Suppressor macrophage (primary cell): Measurements from ENCODE around the gene CCR7.

Experiments used
- DNase-seq, 4 experiments: peaks; one replicate each; pipeline ENCODE4 v3.0.0-alpha.2; 2020 to 2022

Gene CCR7

DNA sequence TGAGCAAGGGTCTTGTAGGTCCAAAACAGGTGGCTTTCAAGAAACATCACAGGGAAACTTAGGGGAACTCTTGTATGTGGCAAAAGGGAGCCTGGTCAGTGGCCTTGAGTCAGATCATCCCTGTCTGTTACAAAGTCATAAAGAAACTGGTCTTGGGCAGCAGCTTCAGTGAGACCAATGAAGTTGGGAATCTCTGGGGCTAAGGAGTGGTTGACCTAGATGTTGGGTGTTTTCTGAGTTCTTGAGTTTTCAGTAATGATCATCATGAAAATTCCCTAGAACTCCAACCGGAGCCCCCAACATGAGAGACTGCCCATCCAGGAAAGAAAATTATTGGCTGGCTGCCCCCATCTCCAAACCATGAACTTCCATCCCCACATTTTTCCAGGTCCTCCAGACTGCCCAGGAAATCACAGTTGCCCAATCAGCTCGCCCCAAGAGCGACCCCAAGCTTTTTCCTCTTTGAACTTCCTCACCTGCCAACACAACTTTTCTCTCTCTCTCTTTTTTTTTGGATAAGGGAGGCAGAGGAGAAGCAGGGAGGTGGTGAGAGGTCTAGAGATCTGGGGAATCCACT lies 3.9 kb downstream of the CCR7 start:
- no peak for DNase-seq

DNA sequence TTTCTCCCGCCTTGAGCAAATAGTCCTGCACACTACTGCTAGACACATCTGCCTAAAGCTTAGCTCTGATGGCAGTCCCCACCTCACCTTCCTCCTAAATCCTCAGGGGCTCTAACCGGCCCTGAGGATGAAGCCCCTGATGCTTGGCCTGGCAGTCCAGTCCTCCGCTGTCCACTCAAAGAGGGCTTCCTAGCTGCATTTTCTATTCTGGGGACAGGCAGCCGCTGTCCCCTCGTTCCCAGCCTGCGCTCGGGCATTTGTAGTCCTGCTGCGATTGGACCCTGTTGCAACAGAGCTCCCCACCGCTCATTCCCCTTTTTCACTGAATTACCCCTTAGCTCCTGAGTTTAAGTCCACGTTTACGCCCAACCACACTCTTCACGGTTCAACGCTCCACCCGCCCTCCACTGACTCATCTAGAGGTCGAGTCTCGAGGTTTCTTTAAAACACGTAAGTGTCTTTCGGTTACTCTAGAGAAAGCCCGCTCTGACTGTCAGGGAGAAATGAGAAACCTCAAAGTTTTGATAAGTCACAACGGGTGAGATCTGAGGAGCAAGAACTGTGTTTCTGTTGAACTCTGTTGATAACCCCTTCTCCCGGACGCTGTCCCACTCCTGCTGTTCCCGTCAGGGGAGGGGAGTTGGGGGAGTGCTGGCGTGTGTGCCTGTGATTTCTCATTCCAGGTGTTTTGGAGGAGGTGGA lies 4.5 kb downstream of the CCR7 start:
- DNase-seq = peak; percentile 39 to 58 (median 41)

DNA sequence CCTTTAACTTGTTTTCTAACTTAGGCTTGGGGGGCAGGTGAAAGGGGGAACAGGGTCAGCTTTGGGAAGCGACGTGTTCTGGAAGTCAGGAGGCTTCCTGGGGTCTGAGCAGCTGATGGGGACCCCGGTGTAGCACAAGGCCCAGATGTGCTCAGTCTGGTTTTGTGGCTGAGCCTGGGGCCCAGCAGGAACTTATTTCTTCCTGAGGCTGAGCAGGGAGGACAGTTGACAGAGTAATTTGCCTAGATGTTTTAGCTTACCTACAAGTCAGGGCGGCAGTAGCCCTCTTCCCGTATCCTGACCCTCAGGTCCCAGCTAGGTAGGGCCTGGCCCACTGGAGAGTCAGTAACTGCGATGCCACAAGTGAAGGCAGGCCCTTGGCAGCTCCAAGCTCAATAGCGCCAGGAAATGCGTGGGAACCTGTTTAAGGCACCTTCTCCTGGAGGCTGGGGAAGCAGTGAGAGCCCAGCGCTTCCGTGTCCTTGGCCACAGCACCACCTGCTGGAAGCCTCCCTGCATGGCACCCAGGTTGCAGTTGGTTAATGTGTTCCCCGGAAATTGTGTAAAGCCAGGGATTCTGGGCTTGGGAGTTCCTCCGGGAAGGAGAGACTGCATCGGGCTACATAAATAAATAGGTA lies 5.2 kb downstream of the CCR7 start:
- peak; percentile 82 to 89 (median 86) for DNase-seq

DNA sequence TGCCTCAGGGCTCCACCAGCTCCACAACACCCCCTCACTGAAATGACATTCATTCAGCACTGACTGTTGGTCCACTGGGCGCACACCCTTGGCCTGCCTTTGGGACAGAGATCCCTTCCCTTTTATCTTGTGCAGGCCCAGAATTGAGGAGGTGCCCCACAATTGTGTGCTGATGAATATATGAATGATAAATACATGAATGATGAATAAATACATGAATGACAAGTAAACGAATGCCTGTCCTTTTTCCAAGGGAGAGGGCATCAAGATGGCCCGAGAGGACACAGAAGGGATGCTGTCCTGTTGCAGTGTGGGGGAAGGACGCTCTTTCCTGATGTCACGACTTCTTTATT lies 5.7 kb downstream of the CCR7 start:
- no peak for DNase-seq

DNA sequence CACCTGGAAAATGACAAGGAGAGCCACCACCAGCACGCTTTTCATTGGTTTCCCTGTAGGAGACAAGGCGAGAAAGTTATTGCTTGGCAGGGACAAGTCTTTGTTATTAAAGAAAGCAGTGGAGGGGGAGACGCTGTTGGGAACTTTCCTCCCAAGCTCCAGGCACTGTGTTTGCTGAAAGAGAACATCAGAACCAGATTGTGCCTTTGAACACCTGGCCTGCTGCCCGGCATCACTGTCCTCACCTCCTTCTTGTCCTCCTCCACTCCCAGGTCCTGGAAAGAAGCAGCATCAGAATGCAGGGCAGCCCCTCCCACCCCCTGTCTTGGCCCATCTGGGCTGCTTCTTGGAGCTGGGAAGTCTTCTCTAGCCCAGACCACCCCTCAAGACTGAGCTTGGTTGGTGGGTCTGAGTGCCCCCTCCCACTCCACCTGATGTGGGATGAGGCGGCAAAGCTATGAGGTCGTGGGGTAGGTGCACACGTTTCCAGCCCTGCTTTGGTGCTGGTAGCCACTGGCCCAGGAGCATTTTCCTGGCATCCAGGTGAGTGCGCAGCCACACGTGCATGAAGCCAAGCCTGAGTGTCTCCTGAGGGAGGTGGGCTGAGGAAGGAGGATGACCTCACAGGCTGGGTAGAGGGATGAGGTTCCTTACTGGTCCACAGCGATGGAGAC lies 6.2 kb downstream of the CCR7 start:
- DNase-seq = no peak

DNA sequence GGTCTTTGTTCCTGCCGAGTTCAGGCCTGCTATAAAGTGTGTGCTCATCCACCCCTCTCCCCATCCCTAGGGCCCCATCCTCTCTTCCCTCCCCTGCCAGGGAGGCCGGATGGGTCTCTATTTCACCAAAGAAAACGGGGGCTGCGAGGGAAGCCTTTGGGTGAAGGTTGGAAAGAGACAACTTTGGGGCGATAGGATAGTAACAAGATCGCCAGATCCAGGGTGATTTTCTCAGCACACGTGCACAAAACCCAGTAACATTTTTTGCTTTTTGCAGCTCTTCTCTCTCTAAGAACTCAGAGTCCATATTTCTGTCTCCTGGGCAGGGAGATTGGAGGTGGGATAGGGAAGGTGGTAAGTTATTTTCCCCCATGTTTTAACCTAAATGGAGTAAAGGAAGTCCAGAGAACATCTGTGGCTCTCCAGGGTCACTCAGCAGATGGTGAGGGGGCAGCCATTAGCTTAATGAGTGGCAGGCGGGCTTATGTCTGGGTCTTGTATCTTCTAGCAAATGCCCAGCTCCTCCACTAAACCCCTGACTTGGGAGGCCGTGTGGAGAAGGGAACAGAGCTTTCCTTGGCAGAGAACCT lies 6.9 kb downstream of the CCR7 start:
- no peak for DNase-seq

DNA sequence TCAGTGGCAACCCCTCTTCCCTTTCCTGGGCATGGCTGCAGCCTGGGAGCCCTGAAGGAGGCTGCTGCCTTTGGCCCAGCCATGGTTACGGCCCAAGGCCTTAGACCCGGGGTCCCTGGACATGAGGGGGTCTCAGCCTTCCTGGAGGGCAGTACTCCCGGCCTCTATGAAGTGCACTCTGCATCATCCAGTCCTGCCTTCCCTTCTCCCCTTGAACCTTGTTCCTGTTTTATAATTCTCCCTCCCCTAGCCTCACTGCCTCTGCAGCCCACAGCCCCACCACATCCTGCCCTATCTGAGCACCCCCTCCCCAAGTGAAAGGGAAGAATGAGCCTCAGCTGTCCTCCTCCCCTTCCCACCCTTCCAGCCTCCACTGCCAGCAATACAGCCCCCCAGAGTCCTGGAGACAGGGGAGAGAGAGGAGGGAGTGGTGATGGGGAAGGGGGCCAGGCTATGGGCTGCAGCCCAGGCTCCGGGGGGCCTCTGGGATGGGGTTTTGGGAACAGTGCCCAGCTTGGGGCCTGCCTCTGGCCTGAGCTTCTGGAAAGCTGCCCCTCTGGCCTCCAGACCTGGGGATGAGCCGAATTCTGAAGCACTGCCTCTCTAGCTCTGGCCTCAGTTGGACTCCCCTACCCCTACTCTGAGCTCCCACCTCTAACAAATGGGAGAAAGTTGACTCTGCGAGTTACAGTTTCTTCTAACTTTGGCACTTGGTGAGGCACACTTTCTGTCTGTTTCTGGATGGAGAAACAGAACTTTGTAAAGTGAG lies 7.6 kb downstream of the CCR7 start:
- no peak for DNase-seq

DNA sequence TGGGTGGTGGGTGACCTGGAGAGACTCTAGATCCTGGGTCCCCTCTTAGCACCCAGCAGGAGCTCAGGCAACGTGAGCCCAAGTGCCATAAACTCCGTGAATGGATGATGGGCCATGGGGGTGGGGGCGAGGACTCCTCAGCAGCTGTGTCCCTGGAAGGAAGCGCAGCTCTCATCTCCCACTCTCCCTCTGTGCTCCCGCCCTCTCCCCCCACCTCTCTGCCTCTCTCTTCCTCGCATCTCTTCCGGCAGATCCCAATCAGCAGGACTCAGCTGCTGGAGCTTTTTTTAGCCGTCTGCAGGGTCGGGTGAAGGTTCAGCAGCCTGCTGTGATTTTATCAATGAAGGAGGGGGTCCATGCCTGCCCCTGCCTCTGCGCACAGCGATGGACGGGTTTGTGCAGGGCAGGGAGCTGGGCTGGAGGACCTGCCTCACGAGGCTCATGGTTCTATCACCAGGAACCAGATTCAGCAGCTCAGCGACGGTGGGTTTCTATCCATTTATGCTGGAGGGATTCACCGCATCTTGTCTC lies 8.3 kb downstream of the CCR7 start:
- no peak for DNase-seq

DNA sequence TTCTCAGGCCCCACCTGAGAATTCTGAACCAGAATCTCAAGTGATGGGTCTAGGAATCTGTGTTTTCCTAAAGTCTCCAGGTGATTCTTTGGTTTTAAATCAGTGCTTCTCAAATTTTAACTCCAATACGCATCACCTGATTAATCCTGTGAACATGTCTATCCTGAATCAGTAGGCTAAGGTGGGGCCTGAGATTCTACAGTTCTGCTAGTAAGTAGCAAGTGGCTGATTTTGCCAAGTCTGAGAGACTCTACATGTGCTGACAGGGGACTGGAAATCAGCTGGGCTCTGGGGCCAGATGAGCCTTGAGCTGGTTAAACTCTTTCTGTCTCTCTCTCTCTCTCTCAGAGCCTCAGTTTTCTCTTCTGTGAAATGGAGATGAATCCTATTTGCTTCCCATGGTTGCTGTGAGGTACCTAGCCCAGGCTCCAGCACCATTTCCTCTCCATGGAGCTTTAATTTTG lies 9.0 kb downstream of the CCR7 start:
- DNase-seq = no peak

DNA sequence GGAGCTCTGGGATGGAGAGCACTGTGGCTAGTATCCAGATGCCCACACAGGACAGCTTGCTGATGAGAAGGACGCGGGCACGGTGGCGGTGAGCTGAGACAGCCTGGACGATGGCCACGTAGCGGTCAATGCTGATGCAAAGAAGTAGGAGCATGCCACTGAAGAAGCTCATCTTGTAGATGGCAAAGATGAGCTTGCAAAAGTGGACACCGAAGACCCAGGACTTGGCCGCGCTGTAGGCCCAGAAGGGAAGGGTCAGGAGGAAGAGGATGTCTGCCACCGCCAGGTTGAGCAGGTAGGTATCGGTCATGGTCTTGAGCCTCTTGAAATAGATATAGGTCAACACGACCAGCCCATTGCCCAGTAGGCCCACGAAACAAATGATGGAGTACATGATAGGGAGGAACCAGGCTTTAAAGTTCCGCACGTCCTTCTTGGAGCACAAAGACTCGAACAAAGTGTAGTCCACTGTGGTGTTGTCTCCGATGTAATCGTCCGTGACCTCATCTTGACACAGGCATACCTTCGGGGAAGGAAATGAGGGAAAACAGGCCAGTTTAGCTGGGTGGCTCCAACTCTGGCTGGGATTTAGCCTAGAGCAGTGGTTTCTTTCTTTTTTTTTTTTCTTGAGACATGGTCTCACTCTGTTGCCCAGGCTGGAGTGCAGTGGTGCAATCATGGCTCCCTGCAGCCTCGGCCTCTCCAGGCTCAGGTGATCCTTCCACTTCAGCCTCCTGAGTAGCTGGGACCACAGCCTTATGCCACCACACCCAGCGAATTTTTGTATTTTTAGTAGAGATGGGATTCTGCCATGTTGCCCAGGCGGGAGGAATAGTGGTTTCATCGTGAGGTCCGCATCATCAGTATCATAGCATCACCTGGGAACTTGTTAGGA lies 9.7 kb downstream of the CCR7 start:
- no peak for DNase-seq

DNA sequence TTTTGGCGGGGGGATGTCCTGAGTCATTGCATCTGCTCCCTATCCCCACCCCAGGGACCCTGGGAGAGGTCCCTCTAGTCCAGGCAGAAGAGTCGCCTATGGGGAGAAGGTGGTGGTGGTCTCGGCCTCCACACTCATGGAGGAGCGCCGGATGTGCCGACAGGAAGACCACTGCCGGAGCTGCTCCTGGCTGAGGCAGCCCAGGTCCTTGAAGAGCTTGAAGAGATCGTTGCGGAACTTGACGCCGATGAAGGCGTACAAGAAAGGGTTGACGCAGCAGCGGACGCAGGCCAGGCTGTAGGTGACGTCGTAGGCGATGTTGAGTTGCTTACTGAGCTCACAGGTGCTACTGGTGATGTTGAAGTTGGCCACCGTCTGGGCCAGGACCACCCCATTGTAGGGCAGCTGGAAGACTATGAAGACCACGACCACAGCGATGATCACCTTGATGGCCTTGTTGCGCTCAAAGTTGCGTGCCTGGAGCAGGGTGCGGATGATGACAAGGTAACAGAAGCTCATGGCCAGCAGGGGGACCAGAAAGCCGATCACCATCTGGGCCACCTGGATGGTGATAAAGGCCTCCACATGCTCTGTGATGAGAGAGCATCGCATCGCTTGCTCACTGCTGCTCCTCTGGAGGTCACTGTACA lies 10.5 kb downstream of the CCR7 start:
- DNase-seq = no peak

DNA sequence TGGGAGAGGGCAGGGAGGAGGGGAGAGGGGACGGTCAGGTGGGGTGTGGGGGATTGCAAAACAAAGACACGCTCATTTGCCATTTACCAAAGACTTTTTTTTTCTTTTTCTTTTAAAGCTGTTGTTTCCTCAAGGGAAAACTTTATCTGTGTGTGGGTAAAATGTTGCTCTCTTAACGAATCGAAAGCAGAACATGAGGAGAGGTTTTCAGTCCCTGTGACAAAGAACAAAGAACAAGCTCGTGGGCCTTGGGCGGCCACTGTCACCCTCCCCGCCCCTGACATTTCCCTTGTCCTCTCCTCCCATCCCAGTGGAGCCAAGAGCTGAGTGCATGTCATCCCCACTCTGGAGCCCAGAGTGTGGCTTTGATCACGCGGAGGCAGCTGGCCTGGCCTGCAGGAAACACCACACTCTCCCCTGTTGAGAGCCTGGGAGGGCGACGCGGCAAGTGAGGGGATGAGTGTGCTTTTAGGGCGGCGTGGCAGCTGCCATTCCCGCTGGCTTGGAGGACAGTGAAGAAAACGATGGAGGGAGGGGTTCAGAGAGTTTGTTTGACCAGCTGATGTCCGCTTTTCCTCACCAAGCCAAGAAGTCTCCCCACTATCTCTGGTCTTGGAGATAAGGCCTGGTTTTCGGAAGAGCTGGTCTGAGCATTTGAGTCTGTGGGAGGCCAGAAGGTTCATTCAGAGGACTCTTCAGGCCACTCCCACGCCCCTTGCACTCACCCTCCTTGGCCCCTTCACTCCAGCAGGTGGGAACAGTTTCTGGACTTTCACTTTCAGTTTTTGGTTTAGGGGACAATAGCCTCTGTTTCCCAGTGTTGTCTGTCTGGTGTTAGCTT lies 11.4 kb downstream of the CCR7 start:
- peak; percentile 54 to 67 (median 60) for DNase-seq

DNA sequence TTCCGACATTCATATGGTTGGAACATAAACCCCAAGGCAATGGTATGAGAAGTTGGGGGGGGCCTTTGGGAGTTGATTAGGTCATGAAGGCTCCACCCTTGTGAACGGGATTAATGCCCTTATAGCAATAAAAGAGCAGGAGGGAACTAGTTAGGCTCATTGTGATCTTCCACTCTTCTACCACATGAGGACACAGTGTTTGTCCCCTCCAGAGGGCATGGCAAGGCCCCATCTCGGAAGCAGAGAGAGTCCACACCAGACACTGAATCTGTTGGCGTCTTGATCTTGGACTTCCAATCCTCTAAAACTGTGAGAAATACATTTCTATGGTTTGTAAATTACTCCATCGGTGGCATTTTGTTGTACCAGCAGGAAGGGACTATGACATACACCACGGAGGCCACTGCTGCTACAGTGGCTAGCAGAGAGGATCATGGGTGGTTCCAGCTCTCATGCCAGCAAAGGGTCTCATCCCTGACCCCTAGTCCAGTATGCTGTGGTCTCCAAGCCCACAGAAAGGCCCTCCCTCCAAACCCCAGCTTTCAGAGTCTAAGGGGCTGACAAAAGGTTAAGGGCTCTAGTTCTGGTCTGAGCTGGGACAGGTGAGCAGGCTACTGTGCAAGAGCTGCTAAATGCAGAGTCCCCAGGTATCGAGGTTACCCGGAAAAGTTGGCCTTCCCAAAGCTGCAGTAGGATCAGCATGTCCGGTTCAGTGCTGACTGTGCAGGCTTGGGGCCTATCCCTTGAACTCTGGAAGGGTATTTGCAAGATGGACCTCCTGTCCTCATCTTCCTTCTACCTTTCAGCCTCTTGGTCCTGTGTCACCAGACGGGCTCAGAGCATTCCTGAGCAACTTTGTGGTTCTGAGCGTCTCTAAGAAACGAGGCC lies 12.2 kb downstream of the CCR7 start:
- no peak for DNase-seq

DNA sequence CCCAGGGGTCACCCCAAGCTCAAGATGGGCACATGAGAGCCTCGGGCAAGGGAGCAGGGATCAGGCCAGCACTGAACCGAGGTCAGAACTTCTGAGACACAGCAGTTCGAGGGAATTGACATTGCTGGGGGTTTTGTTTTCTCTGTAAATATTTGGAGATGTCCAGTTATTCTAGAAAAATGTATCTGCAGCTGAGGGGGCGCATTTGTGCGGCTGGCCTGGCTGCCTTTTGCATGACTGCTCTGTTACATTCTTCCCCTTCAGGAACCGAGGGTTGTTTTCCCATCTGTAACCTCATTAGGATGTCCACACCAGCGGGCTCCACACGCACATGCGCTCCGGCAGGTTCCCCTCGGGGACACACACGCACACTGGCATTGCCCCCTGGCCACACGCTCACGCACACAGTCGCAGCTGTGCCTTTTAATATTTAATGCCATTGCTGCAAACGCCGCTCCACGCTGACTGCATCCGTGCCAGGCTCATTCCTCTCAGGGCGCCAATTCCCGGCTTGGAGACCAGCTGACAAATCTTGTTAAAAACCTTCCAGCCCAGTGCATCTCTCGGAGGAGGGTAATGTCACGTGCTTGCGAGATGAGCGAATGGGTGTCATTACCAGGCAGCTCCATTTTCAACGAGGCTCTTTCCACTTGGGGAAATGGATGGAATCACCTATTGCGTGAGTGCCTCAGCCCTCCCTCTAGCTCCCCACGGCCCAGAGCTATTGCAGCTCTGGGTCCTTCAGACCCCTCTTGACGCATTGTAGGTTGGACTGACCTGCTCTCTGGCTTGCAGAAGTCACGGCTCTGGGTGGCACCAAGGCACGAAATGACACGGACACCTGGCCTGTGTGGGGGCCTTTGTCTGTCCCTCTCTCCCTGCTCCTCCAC lies 13.1 kb downstream of the CCR7 start:
- no peak for DNase-seq

DNA sequence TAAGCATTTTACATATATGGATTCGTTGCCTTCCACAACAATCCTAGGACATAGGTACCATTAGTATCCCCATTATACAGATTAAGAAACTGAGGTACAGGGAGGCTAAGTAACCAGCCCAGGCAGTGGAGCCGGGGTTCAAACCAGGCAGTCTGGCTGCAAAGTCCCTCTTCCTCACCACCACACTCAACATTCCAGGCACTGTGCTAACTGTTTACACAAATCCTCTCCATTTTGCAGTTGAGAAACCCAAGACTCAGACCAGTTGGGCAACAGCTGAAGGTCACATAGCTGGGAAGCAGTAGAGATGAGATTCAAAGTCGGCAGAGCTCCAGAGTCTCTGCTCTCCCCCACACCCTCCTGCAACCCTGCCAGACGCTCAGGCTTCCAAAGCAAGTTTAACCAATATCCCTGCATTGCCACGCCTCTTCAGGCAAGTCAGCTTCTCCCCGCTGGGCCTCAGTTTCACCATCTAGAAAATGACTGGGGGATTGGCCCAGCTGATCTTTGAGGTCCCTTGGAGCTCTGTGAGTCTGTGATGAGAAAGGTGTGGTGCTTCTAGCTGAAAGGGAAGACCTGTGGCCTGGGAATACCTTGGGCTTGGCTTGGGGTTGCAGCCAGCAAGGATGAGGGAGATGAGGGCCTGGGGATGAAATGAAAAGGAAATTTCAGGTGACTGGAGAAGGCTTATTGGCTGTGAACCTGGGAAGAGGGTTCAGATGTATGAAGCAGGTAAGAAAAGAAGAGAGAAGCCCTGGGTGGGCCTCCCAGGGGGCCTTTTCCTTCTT lies 14.0 kb downstream of the CCR7 start:
- no peak for DNase-seq

DNA sequence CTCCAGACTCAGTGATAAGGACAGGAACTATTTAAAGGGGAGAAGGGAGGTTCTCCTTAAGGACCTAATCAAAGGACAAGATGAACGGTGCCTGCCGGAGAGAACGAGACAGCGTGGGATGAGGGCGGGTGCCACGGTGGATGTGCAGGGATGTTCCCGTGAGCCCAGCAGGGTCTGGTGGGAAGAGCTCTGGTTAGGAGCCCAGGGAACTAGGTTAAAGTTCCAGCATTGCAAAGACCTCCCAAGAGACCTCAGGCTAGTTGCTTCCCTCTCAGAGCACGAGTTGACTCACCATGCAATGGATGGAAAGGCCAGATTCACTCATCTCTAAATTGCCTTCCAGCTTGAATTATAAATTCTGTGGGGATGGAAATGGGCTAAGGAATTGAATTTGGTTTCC lies 14.7 kb downstream of the CCR7 start:
- no peak for DNase-seq
